Lower lobe of right lung (tissue), 2 donors: ENCODE results near the gene BLTP2. TPM values are rescaled to one million over a fixed set of nuclear protein-coding genes. Genes with fewer than 3 reads are reported as not detected.

ENCODE experiments used
- ATAC-seq, 2 donors: fragments of 200-7000 bp; cut with Tn5 transposase; one replicate each; pipeline ENCODE4 v1.9.1; 2020 to 2022; ENCODE audit warnings: mild to moderate bottlenecking in 2 of 2, moderate library complexity in 2 of 2
- DNase-seq: peaks from one replicate; pipeline ENCODE4 v3.0.0-alpha.2; 2020
- H3K27ac ChIP-seq: fragments of 200-600 bp; one replicate; pipeline ENCODE4 v1.8.0; 2022
- H3K27me3 ChIP-seq: fragments of 200-600 bp; one replicate; pipeline ENCODE4 v1.8.0; 2022; ENCODE audit warnings: low read depth
- H3K36me3 ChIP-seq: fragments of 200-600 bp; one replicate; pipeline ENCODE4 v1.8.0; 2022; ENCODE audit warnings: mild to moderate bottlenecking
- H3K4me1 ChIP-seq: fragments of 200-600 bp; one replicate; pipeline ENCODE4 v1.8.0; 2022
- H3K4me3 ChIP-seq: fragments of 200-600 bp; one replicate; pipeline ENCODE4 v1.8.0; 2022; ENCODE audit warnings: mild to moderate bottlenecking
- H3K9me3 ChIP-seq: fragments of 200-600 bp; one replicate; pipeline ENCODE4 v1.8.0; 2022
- CTCF ChIP-seq: fragments of 200-600 bp; IDR thresholded peaks from one replicate; pipeline ENCODE4 v1.8.0; 2022; ENCODE audit warnings: antibody characterized with exemption, mild to moderate bottlenecking
- intact Hi-C: fragments of 100-400 bp; cut with DNase I; formaldehyde crosslinking; loops from one replicate; pipeline ENCODE4 v1.11.0; 2022
- total RNA-seq: library from RNA; stranded (reverse); fragmentation: NEBNext Ultra II Directional; extraction: Animal tissue kit (Norgen Biotek cat#: 25700); gene quantifications from one replicate; pipeline ENCODE4 v1.2.1, GENCODE V29; 2021
- donor health status: DM: no; HTN: yes; CAD: no; lungs with severe emphysema.

Gene BLTP2
- total RNA-seq, 1 donor from 2014 or later, result 138 TPM

GRCh38 chr17:28624148-28624547, 20.8 kb downstream of the BLTP2 start:
- peaks cover 99% of the 10 kb centered on the region for H3K36me3 ChIP-seq
- no peak for DNase-seq
- no peak for ATAC-seq

GRCh38 chr17:28623696-28624095, 21.3 kb downstream of the BLTP2 start:
- no peak for TF ChIP-seq CTCF
- intact Hi-C loops, result no loop called here
- peaks cover 99% of the 10 kb centered on the region for H3K36me3 ChIP-seq
- H3K27ac ChIP-seq, result no peak overlapping the region
- no peaks in the 10 kb centered on the region for H3K4me1 ChIP-seq
- no peak overlapping the region for H3K4me3 ChIP-seq
- DNase-seq (no peak), ATAC-seq (no peak)
- H3K9me3 ChIP-seq, result no peaks in the 10 kb centered on the region
- H3K27me3 ChIP-seq, result no peaks in the 10 kb centered on the region

More at GRCh38 chr17:28624148-28624547, 20.8 kb downstream of the BLTP2 start:
- H3K27me3 ChIP-seq, result no peaks in the 10 kb centered on the region
- H3K27ac ChIP-seq, result no peak overlapping the region
- H3K4me3 ChIP-seq, result no peak overlapping the region
- no peak for TF ChIP-seq CTCF
- intact Hi-C loops, result no loop called here
- H3K4me1 ChIP-seq, result no peaks in the 10 kb centered on the region
- no peaks in the 10 kb centered on the region for H3K9me3 ChIP-seq

- no peak overlapping the region for H3K27ac ChIP-seq
- H3K4me3 ChIP-seq, result no peak overlapping the region
- no peaks in the 10 kb centered on the region for H3K27me3 ChIP-seq
- no peaks in the 10 kb centered on the region for H3K9me3 ChIP-seq
- H3K4me1 ChIP-seq, result no peaks in the 10 kb centered on the region
- H3K36me3 ChIP-seq, result peaks cover 99% of the 10 kb centered on the region
- DNase-seq (no peak), ATAC-seq (no peak)
- no peak for TF ChIP-seq CTCF
- intact Hi-C loops, result no loop called here
These were observed 22.8 kb downstream of the BLTP2 start for GRCh38 chr17:28622186-28622585.

GRCh38 chr17:28620010-28620409, 24.9 kb downstream of the BLTP2 start:
- peaks cover 99% of the 10 kb centered on the region for H3K36me3 ChIP-seq
- ATAC-seq (no peak), DNase-seq (no peak)
- no peak overlapping the region for H3K27ac ChIP-seq
- intact Hi-C loops, result no loop called here
- H3K4me1 ChIP-seq, result no peaks in the 10 kb centered on the region
- no peak overlapping the region for H3K4me3 ChIP-seq
- TF ChIP-seq CTCF, result no peak
- no peaks in the 10 kb centered on the region for H3K27me3 ChIP-seq
- no peaks in the 10 kb centered on the region for H3K9me3 ChIP-seq

- intact Hi-C loops, result loop anchor here (10.0 kb wide), 1 partner anchor 124 kb away; no protein-coding TSS in a partner anchor
- DNase-seq (no peak), ATAC-seq (no peak)
- no peak for TF ChIP-seq CTCF
- no peak overlapping the region for H3K4me3 ChIP-seq
- H3K4me1 ChIP-seq, result no peaks in the 10 kb centered on the region
- no peaks in the 10 kb centered on the region for H3K9me3 ChIP-seq
- H3K27ac ChIP-seq, result no peak overlapping the region
- no peaks in the 10 kb centered on the region for H3K27me3 ChIP-seq
- peaks cover 97% of the 10 kb centered on the region for H3K36me3 ChIP-seq
These were observed 26.5 kb downstream of the BLTP2 start for GRCh38 chr17:28618464-28618863.

- Histone ChIP-seq H3K27ac (no peak overlapping the region), H3K4me1 (no peaks in the 10 kb centered on the region), H3K4me3 (no peak overlapping the region), H3K27me3 (no peaks in the 10 kb centered on the region), H3K36me3 (peaks cover 87% of the 10 kb centered on the region), H3K9me3 (no peaks in the 10 kb centered on the region)
- intact Hi-C loops, result loop anchor here (10.0 kb wide), 1 partner anchor 121 kb away; no protein-coding TSS in a partner anchor
- DNase-seq (no peak), ATAC-seq (no peak)
- no peak for TF ChIP-seq CTCF
These were observed 28.7 kb downstream of the BLTP2 start for GRCh38 chr17:28616281-28616680.
